GM19372 (cell line): Measurements from ENCODE around the gene CCT6A.
A peak's percentile ranks its signal among the peaks of the same experiment; 100 is the strongest.
"Not testable (repeated sequence)": the region's sequence is repeated elsewhere in the genome, so short reads cannot be mapped to it uniquely, and the experiment has no call there.

Experiments
- ATAC-seq: cut with Tn5 transposase; IDR thresholded peaks from one replicate; pipeline ENCODE4 v1.9.1; 2021; ENCODE audit warnings: mild to moderate bottlenecking, low read depth, moderate library complexity; ENCODE audit not compliant: unreplicated experiment

Gene CCT6A

DNA sequence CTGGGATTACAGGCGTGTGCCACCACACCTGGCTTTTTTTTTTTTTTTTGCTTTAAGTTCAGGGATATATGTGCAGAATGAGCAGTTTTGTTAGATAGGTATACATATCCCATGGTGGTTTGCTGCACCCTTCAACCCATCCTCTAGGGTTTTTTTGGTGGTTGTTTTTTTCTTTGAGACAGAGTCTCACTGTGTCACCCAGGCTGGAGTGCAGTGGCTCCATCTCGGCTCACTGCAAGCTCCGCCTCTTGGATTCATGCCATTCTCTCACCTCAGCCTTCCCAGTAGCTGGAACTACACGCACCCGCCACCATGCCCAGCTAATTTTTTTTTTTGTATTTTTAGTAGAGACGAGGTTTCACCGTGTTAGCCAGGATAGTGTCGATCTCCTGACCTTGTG, 2.8 kb upstream of the CCT6A start:
- not testable (repeated sequence) for ATAC-seq

DNA sequence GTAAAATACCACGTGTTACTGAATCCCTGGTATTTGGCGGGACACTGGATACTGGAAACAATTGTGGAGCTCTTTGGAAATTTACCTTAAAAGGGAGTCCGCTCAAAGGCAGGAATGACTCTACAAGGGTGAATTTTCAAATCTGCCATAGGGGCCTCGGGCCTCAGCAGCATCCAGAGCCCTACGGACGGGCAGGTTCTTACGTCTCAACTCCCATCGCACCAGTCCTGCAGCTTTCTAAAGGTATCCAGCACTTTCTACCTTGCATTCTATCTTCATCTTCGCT, 569 bp upstream of the CCT6A start:
- no peak for ATAC-seq

DNA sequence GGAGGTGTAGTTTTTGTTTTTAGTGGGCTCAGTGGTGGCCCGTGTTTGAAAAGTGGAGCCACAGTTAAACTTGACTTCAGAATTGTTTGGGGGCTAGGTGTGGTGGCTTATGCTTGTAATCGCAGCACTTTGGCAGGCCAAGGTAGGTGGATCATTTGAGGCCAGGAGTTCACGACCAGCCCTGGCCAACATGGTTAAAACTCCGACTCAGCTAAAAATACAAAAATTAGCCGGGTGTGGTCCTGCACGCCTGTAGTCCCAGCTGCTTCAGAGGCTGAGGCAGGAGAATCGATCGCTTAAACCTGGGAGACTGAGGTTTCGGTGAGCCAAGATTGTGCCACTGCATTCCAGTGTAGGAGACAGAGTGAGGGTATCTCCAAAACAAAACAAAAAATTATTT, 1.8 kb downstream of the CCT6A start:
- ATAC-seq, result no peak

DNA sequence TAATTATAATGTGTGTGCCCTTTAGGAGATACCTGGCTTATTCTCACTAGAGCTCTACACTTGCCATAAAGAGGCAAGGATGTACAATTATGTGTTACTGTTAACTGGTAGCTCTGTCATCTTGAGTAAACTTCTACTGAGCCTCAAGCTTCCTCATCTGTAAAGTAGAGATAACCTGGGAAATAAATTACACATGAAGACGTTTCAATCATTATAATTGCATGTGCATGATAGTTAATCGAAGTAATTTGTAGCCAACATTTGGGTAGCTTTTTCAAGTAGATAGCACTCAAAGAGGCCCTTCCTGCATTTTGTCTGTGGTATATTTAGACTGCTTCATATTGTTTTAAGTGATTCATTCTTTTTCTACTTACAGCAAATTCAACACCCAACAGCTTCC, 2.4 kb downstream of the CCT6A start:
- no peak for ATAC-seq

DNA sequence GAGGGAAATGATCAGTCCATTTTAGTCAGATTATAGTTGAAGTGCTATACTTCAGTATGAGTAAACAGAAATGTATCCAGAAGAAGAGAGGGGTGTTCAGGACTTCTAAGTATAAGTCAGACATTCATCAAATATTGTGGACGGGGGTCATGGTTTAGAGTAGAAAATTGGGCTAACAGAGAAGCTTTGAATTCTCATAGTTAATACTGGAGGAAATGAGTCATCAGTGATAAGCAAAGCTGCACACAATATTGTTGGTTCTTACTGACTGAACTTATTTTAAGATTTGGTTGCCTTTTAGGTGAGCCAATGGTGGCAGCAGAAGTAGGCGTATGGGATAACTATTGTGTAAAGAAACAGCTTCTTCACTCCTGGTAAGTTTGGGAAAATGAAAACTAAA, 10.8 kb downstream of the CCT6A start:
- no peak for ATAC-seq

DNA sequence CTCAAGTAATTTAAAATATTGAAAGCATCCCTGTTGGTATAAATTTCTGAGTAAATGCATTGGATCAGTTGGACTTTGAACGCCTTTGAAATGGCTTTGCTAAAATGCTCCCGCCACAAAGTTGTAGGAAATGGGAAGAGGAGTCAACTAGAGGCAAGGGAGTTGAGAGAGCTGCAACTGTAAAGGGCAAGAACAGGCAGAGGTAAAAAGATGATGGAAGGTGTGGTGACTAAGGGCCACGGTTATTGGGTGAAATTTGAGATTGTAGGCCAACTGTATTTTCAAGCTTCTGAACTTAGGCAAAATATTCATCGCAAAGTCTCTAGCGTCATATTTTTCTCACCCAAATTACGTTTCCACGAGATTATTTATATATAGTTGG, 11.9 kb downstream of the CCT6A start:
- no peak for ATAC-seq

DNA sequence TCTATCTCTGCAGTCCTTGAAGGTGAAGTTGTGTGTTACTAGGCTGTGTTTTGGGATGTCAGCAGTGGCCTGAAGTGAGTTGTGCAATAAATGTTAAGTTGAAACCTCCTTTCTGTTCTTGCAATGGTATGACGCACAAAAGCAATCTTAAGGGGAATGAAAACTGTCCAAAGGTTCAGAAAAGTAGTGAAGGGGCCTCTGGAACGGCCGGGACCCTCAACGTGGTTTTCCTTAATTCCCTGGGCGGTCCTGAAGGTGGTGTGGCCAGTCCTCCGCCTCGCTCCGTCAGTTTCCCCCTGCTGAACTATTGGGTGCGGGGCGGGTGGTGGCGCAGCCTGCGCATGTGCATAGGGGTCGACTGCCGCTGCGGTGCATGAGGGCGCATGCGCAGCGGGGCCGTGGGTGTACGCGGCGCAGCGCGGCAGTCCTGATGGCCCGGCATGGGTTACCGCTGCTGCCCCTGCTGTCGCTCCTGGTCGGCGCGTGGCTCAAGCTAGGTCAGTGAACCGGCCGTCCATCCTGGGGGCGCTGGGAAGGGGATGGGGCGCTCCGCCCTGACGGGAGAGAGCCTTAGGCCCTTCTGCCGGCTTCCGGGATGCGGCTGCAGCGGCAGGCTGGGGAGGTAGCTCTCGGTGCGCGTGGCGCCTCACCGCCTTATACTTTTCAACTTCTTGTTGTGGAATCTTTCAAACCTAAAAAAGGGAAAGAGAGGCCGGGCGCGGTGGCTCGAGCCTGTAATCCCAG, 12.5 kb downstream of the CCT6A start, which contains the start of gene SUMF2:
Gene SUMF2 (plus strand): TSS at position 405 of the 744 bp plus-strand sequence. CDS start 26 bp downstream, at position 431.
- ATAC-seq, result peak; percentile 89

DNA sequence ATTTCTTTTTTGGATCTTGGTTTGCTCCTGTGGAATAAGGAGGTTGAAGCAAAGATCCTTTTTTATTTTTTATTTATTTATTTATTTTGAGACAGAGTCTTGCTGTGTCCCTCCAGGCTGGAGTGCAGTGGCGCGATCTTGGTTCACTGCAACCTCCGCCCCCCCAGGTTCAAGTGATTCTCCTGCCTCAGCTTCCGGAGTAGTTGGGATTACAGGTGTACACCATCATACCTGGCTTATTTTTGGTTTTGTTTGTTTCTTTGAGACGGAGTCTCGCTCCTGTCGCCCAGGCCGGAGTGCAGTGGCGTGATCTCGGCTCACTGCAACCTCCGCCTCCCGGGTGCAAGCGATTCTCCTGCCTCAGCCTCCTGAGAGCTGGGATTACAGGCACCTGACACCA, 14.8 kb downstream of the CCT6A start:
- ATAC-seq, result not testable (repeated sequence)

DNA sequence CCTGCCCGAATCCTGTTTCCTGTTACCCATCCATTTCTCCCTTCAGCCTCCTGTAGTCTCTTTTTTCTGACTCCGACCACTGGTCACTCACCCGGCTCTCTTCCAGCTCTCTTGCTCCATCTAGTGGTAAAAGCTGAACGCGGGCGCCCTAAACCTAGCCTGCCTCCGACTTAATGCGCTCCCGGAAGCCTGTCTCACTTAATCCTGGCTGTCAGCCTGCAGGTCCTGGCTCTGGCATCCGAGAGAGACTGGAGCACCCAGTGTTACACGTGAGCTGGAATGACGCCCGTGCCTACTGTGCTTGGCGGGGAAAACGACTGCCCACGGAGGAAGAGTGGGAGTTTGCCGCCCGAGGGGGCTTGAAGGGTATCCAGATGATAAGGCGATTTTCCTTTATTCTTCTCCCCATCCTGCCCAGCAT, 22.8 kb downstream of the CCT6A start:
- ATAC-seq, result peak; percentile 93

DNA sequence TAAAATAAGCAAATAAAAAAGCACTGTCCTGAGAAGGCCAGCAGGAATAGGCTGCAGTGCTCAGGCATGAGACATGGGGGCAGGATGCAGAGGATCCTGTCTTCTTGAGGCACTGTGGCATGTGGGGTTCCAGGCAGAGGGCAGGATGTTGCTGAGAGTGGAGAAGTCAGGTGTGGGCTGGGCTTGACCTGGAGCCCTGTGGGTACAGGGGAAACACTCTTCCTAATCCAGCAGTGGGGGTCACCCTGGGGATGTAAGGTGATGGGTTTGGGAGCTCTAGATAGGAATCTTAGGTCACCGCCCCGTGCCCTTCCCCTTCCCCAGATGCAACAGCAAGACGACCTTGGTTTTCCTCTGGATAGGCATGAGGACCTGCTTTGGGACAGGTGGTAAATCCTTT, 26.1 kb downstream of the CCT6A start:
- no peak for ATAC-seq

DNA sequence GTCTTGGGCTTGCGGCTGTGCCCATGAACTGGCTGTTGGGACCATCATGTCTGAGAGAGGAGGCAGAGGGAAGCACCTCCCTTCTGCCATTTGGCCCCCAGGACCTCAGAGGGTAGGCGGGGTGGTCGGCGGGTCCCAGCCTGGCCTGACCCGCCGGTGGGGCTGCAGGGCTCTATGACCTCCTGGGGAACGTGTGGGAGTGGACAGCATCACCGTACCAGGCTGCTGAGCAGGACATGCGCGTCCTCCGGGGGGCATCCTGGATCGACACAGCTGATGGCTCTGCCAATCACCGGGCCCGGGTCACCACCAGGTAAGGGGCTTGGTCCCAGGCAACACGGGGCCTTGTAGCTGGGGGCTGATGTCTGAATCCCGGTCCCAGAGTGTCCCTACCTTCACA, 26.6 kb downstream of the CCT6A start:
- ATAC-seq, result no peak

DNA sequence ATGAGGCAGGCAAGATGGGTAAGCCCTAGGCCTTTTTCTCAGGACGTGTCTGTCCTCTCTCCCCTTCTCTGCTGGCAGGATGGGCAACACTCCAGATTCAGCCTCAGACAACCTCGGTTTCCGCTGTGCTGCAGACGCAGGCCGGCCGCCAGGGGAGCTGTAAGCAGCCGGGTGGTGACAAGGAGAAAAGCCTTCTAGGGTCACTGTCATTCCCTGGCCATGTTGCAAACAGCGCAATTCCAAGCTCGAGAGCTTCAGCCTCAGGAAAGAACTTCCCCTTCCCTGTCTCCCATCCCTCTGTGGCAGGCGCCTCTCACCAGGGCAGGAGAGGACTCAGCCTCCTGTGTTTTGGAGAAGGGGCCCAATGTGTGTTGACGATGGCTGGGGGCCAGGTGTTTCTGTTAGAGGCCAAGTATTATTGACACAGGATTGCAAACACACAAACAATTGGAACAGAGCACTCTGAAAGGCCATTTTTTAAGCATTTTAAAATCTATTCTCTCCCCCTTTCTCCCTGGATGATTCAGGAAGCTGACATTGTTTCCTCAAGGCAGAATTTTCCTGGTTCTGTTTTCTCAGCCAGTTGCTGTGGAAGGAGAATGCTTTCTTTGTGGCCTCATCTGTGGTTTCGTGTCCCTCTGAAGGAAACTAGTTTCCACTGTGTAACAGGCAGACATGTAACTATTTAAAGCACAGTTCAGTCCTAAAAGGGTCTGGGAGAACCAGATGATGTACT, 28.1 kb downstream of the CCT6A start:
- no peak for ATAC-seq

DNA sequence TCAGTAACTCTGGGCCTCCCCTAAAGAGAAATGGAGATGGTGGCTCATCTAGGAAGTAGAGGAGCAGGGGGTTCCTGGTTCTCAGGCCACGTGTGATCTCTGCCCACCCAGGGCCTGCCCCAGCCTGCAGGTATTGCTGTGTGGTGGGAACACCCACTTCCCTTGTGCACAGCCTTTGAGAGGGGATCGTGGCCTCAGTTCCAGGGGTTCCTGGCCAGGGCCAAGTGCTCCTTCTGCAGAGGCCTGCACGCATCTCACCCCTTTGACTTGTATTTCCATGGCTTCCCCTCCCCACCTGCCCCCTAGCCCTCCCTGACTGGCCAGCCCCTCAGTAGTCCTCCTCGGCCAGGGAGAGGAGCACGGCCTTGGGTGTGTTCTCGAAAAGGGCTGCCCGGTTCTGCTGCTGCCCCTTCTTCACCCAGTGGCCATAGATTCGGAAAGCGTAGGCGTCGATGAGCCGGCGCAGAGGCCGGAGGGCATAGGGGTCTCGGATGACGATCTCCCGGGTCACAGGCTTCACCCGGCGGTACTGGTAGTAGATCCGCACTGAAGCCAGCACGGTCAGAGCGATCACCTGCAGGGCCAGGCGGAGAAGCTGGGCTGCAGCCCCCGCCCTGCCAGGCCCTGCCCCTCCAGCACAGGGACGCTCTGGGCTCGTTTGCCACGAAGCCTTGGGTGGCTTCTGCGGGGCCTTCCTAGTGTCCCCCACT, 29.3 kb downstream of the CCT6A start:
- ATAC-seq, result not testable (repeated sequence)

DNA sequence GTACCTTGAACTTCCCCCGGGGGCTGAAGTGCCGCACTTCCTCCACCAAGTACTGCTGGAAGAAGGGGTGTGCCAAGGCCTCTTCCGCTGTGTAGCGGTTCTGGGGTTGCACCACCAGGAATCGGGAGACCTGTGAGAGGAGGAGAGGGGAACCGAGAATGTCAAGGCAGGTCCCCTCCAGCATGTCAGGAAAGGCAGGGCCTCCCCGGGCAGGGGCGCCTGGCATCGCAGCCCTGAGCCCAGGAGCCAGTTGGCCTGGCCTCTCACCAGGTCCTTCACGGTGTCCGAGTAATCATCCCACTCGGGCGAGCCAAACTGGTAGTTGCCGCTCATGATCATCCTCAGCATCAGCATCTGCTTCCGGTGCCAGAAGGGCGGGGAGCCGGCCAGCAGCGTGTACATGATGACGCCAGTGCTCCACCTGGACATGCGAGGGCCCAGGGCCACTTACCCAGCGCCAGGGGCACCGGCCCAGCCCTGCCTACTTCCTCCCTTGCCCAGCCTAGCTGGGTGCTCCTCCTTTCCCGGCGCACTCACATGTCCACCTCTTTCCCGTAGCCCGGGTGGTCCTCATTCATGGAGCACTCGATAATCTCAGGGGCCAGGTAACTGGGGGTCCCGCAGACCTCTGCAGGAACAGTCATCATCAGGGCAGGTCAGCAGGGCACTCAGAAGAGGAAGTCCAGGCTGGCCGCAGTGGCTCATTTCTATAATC, 30.2 kb downstream of the CCT6A start:
- no peak for ATAC-seq

DNA sequence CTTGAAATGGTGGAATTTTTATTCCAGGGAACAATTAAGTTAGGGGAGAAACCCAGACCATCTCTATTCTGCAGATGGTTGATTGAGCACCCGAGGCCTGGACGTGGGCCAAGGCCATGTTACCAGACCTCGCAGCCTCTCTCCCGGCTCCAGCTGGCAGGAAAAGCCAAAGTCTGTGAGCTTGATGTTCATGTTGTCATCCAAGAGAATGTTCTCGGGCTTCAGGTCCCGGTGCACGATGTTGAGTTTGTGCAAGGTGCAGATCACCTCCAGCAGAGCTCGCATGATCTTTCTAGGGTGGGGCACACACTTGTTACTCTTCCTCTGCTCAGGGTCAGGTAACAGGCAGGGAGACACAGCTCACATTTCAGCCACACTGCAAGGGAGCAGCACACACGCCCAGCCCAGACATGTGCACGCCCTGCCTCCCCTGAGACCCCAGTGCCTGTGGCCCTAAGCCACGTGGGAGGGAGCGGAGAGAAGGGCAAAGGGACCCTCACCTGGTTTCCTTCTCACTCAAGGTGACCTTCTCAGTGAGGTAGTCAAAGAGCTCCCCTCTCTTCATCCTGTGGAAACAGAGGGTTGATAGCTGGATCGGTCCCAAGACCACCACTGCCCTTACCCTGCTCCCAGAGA, 31.7 kb downstream of the CCT6A start:
- ATAC-seq, result no peak

DNA sequence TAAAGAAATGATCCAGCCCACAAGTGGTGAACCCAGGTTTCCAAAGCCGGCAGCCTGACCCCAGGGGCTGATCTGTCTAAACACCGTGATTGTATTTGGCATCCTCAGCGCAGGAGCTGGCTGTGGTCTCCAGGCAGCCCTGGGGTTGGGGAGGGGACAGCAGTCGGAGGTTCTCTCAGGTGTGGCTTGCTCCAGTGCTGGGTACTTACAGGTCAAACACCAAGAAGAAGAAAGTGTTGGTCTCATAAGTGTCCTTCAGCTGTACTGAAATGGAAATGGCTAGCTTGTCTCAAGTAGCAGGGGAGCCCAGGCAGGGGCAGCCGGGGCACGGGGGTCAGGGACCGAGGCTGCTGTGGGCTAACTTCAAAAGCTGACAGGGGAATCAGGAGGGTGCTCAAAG, 35.2 kb downstream of the CCT6A start:
- ATAC-seq, result no peak

DNA sequence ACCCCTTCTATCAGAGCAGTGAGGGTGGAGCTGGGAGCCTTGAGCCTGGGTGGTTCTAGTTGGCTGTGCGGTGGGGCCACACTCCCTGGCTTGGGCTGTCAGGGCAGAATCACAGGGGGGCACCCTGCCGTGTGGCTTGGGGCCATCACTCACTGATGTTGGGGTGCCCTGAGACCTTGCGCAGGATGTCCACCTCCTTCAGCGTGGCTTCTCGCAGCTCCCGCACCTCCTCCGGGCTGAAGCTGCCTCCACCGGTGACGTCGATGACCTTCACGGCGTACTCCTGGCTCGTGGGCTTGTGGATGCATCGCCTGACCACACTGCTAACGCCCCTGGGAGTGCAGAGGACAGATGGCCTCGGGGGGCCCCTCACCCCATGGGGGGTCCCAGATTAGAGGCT, 35.9 kb downstream of the CCT6A start:
- ATAC-seq, result no peak

DNA sequence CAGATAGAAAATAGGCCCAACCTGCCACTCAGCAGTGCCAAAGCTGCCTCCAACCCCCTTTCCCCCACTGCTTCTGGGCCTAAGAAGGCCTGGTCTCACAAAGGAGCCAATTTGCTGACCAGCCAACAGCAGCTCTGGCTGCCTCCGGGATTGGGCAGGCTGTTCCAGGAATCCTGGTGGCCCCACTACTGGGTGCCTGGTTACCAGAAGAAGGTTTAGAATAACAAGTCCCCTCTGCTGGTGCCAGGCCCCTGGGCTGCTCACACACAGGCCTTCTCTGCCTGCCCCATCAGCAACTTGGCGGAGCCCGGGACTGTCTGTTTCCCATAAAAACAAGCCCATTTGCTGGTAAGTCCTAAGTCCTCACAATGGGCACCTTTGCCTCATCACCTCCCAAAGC, 40.0 kb downstream of the CCT6A start:
- ATAC-seq, result no peak

DNA sequence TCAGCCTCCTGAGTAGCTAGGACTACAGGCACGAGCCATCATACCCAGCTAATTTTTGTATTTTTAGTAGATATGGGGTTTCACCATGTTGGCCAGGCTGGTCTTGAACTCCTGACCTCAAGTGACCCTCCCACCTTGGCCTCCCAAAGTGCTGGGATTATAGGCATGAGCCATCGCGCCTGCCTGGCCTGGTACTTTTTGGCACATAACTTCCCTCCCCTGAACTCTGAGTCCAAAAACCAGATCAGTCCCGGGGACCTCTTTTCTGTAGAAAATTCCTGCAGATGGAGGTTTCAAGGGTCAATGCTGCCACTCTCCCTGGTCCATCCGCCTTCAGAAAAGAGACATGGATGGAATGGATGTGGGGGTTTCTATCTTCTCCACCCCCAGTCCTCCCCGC, 40.8 kb downstream of the CCT6A start:
- ATAC-seq, result not testable (repeated sequence)

DNA sequence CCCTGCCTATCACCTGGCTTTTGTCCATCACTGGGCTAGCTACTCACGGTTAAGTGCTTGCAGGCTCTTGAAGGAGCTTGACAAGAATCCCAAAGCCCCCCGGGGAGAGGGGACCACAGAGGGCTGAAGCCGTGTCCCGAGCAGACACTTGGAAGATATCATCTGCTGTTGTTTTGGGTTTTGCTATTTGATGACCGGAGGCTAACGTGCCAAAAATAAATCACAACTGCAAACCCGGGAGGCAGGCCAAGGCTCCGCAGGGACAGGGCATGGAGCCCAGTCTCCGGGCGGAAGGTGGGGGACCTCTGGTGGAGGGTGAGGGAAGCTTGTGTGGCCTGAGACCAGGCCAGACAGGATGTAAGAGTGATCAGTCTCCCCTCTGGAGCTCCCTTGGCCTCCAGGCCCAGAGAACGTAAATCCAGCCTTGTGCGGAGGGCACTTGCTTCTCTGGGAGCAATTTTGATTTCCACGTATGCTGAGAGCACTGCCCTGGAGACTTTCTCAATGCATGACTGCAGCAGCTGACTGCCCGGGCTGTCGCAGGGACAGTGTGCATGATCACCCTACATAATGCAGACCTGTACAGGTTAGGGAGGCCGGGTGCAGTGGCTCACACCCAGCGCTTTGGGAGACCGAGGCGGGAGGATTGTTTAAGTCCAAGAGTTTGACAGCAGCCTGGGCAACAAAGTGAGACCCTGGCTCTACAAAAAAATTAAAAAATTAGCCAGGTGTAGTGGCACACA, 41.4 kb downstream of the CCT6A start, which contains the start of gene PHKG1:
Gene PHKG1 (minus strand): TSS at position 164 of the 743 bp plus-strand sequence. CDS start 4,011 bp downstream, outside the sequence.
- no peak for ATAC-seq
